ENCODE data around the gene ATAD3B.
"Not testable (repeated sequence)": the region's sequence is repeated elsewhere in the genome, so short reads cannot be mapped to it uniquely, and the experiment has no call there.

Gene ATAD3B

DNA sequence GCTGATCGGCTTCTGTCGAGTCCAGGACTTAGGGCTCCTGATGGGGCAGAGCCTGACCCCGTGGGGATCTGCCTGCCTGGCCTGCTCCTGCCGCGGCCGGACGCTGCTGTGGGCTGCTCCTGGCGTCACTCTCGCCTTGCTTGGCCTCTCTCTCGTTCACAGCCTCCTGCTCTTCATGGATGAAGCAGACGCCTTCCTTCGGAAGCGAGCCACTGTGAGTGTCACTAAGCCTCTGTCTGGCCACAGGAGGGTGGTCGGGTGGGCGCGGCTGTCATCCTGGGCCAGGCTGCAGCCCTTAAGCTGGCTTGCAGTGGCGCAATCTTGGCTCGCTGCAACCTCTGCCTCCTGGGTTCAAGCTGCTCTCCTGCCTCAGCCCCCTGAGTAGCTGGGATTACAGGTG lies 16.1 kb downstream of the ATAD3B start:
- H3K4me3 ChIP-seq (ENCODE audit: low read depth in 1 of 2, low read length in 2 of 2) = no peak overlapping the region
- peaks cover 9 to 74% of the 10 kb centered on the region in 2 donors for H3K36me3 ChIP-seq (ENCODE audit: control insufficient read depth in 1 of 2, insufficient read depth in 2 of 2, low read length in 2 of 2)
- H3K27ac ChIP-seq (ENCODE audit: low read length) = no peak overlapping the region
- H3K27me3 ChIP-seq (ENCODE audit: low read depth, low read length) = no peaks in the 10 kb centered on the region
- H3K9me3 ChIP-seq (ENCODE audit: control insufficient read depth in 1 of 2, low read length in 2 of 2) = peaks cover 0 to 3% of the 10 kb centered on the region in 2 donors
- H3K4me1 ChIP-seq (ENCODE audit: control insufficient read depth in 1 of 2, insufficient read depth in 2 of 2, low read length in 2 of 2) = no peaks in the 10 kb centered on the region

DNA sequence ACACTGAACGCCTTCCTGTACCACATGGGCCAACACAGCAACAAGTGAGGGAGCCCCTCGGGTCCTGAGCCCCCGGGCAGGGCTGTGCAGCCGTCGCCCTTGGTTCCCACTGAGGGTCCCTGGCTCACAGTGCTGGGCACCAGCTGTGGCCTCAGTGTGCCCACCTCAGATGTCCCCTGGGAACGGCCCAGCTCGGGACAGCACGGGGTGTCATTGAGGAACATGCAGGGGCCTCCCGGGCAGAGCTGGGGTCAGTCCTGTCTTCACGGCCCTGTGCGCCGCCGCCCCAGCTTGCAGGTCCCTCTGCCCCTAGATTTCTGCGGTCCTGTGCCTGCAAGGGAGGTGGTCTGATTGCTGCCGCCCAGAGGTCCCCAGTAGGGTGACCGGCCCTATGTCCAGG lies 17.7 kb downstream of the ATAD3B start:
- H3K9me3 ChIP-seq (ENCODE audit: control insufficient read depth in 1 of 2, low read length in 2 of 2) = peaks cover 0 to 12% of the 10 kb centered on the region in 2 donors
- peaks cover 12 to 71% of the 10 kb centered on the region in 2 donors for H3K36me3 ChIP-seq (ENCODE audit: control insufficient read depth in 1 of 2, insufficient read depth in 2 of 2, low read length in 2 of 2)
- no peak overlapping the region for H3K4me3 ChIP-seq (ENCODE audit: low read depth in 1 of 2, low read length in 2 of 2)
- no peaks in the 10 kb centered on the region for H3K4me1 ChIP-seq (ENCODE audit: control insufficient read depth in 1 of 2, insufficient read depth in 2 of 2, low read length in 2 of 2)
- H3K27me3 ChIP-seq (ENCODE audit: low read depth, low read length) = no peaks in the 10 kb centered on the region
- no peak overlapping the region for H3K27ac ChIP-seq (ENCODE audit: low read length)

DNA sequence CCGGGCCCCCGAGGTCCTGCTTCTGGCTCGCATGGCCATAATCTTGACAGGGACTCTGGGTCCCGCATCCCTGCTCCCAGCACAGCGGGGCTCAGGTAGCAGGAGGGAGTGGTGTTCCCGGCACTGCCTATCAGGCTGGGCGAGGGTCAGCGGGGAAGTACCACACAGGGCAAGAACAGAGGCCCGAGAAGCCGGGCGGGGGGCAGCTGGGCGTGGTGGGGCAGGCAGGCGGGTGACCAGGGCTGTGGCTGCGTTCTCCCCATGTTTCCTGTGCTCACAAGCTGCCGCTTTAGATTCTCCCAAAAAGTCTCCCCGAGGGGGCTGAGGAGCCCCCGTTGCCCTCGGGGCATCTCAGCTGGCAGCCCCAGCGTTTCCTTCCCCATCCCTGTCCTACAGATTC lies 18.3 kb downstream of the ATAD3B start:
- Histone ChIP-seq H3K36me3 (ENCODE audit: control insufficient read depth in 1 of 2, insufficient read depth in 2 of 2, low read length in 2 of 2) (peaks cover 12 to 73% of the 10 kb centered on the region in 2 donors), H3K4me1 (ENCODE audit: control insufficient read depth in 1 of 2, insufficient read depth in 2 of 2, low read length in 2 of 2) (no peaks in the 10 kb centered on the region), H3K4me3 (ENCODE audit: low read depth in 1 of 2, low read length in 2 of 2) (no peak overlapping the region), H3K27ac (ENCODE audit: low read length) (no peak overlapping the region), H3K9me3 (ENCODE audit: control insufficient read depth in 1 of 2, low read length in 2 of 2) (peaks cover 0 to 12% of the 10 kb centered on the region in 2 donors), H3K27me3 (ENCODE audit: low read depth, low read length) (no peaks in the 10 kb centered on the region)

DNA sequence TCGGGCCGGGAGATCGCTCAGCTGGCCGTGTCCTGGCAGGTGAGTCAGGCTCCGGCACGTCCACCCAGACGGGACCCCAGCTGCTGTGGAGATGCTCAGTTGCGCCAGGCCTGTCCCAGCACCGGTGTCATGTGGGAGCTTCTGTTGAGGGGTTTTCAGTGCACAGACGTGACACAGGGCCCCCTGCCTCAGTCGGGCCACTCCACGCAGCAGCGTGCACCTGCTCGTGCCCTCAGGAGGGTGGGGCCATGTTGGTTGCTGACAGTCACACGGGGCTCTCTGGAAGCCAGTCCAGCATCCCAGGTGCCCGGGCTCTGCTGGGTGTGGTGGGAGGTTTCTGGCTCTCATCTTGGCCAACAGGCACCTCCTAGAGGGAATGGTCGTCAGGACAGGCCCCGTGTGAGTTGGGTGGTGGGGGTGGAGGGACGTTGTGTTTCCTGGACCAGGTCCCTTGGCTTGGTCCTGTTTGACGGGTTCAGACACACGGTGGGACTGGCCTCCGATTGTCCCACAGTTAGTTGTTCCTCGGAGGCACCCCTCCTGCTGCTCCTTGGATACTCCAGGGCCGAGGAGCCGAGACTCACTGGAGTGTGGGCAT lies 19.2 kb downstream of the ATAD3B start:
- no peak overlapping the region for H3K27ac ChIP-seq (ENCODE audit: low read length)
- H3K9me3 ChIP-seq (ENCODE audit: control insufficient read depth in 1 of 2, low read length in 2 of 2) = peaks cover 0 to 12% of the 10 kb centered on the region in 2 donors
- peaks cover 12 to 80% of the 10 kb centered on the region in 2 donors for H3K36me3 ChIP-seq (ENCODE audit: control insufficient read depth in 1 of 2, insufficient read depth in 2 of 2, low read length in 2 of 2)

DNA sequence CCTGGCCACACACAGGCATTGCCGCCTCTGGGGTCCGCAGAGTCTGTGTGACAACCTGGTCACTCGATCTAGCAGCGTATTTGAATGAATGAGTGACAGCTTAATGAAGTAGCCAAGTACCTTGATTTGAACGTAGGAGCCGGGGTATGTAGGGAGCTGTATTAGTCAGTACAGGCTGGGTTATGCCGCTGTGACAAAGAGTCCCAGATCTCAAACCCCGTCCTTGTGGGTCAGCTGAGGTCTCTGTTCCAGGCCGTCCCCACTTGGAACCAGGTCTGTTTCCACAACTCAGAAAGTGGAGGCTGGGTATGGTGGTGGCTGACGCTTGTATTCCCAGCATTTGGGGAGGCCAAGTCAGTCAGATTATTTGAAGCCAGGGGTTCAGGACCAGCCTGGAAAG lies 20.0 kb downstream of the ATAD3B start:
- Histone ChIP-seq H3K4me3 (ENCODE audit: low read depth in 1 of 2, low read length in 2 of 2) (no peak overlapping the region), H3K9me3 (ENCODE audit: control insufficient read depth in 1 of 2, low read length in 2 of 2) (peaks cover 0 to 12% of the 10 kb centered on the region in 2 donors), H3K27me3 (ENCODE audit: low read depth, low read length) (no peaks in the 10 kb centered on the region), H3K27ac (ENCODE audit: low read length) (no peak overlapping the region), H3K36me3 (ENCODE audit: control insufficient read depth in 1 of 2, insufficient read depth in 2 of 2, low read length in 2 of 2) (peaks cover 12 to 78% of the 10 kb centered on the region in 2 donors), H3K4me1 (ENCODE audit: control insufficient read depth in 1 of 2, insufficient read depth in 2 of 2, low read length in 2 of 2) (no peaks in the 10 kb centered on the region)

More for the DNA sequence above, 19.2 kb downstream of the ATAD3B start:
- no peaks in the 10 kb centered on the region for H3K4me1 ChIP-seq (ENCODE audit: control insufficient read depth in 1 of 2, insufficient read depth in 2 of 2, low read length in 2 of 2)
- no peak overlapping the region for H3K4me3 ChIP-seq (ENCODE audit: low read depth in 1 of 2, low read length in 2 of 2)
- H3K27me3 ChIP-seq (ENCODE audit: low read depth, low read length) = no peaks in the 10 kb centered on the region

DNA sequence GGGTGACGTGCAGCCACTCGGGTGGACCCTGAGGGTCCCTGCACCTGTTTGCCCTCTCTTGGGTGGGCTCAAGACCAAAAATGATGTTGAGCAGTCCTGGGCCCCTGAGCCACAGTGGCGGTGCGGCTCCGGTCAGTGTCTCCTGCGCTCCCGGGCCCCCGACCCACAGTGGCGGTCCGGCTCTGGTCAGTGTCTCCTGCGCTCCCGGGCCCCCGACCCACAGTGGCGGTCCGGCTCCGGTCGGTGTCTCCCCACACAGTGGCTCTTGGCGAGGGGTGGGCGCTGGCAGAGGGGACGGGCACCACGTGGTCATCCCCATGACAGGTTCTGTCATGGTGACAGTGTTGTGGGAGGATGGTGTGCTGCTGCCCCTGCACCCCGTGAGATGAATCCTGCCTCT lies 22.7 kb downstream of the ATAD3B start:
- not testable (repeated sequence) for H3K27ac ChIP-seq (ENCODE audit: low read length); H3K4me1 ChIP-seq (ENCODE audit: control insufficient read depth in 1 of 2, insufficient read depth in 2 of 2, low read length in 2 of 2); H3K27me3 ChIP-seq (ENCODE audit: low read depth, low read length); H3K4me3 ChIP-seq (ENCODE audit: low read depth in 1 of 2, low read length in 2 of 2)
- H3K36me3 ChIP-seq (ENCODE audit: control insufficient read depth in 1 of 2, insufficient read depth in 2 of 2, low read length in 2 of 2) = peaks cover 7 to 59% of the 10 kb centered on the region in 2 donors
- H3K9me3 ChIP-seq (ENCODE audit: control insufficient read depth in 1 of 2, low read length in 2 of 2) = peaks cover 0 to 12% of the 10 kb centered on the region in 2 donors

DNA sequence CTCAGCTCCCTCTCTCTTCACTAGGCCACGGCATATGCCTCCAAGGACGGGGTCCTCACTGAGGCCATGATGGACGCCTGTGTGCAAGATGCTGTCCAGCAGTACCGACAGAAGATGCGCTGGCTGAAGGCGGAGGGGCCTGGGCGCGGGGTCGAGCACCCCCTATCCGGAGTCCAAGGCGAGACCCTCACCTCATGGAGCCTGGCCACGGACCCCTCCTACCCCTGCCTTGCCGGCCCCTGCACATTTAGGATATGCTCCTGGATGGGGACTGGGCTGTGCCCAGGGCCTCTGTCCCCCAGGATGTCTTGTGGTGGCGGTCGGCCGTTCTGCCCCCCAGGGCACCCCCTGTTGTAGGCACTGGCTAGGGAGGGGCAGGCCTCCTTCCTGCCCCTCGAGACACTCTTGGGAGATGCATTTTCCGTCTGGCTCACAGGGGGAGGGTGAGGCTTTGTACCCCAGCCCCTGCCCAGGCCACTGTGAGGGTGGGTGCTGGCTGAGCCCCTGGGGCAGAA lies 24.0 kb downstream of the ATAD3B start:
- H3K4me3 ChIP-seq (ENCODE audit: low read depth in 1 of 2, low read length in 2 of 2); H3K27ac ChIP-seq (ENCODE audit: low read length); H3K27me3 ChIP-seq (ENCODE audit: low read depth, low read length); H3K4me1 ChIP-seq (ENCODE audit: control insufficient read depth in 1 of 2, insufficient read depth in 2 of 2, low read length in 2 of 2): not testable (repeated sequence)
- peaks cover 0 to 12% of the 10 kb centered on the region in 2 donors for H3K9me3 ChIP-seq (ENCODE audit: control insufficient read depth in 1 of 2, low read length in 2 of 2)
- peaks cover 7 to 48% of the 10 kb centered on the region in 2 donors for H3K36me3 ChIP-seq (ENCODE audit: control insufficient read depth in 1 of 2, insufficient read depth in 2 of 2, low read length in 2 of 2)

DNA sequence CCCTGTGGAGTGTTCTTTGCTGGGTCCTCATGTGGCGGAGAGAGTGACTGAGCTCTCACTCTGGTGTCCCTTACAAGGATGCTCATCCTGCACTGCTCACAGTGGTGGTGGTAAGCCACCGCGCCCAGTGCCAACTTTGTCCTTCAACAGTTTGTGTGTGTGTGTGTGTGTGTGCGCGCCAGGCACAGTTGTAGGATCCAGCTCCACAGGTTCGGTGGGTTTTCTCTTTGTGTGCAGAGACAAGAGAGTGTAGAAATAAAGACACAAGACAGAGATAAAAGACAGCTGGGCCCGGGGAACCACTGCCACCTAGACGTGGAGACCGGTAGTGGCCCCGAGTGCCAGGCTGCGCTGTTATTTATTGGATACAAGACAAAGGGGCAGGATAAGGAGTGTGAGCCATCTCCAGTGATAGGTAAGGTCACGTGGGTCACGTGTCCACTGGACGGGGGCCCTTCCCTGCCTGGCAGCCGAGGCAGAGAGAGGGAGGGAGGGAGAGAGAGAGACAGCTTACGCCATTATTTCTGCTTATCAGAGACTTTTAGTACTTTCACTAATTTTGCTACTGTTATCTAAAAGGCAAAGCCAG lies 33.3 kb downstream of the ATAD3B start:
- not testable (repeated sequence) for H3K27ac ChIP-seq (ENCODE audit: low read length); H3K4me3 ChIP-seq (ENCODE audit: low read depth in 1 of 2, low read length in 2 of 2); H3K27me3 ChIP-seq (ENCODE audit: low read depth, low read length); H3K36me3 ChIP-seq (ENCODE audit: control insufficient read depth in 1 of 2, insufficient read depth in 2 of 2, low read length in 2 of 2); H3K9me3 ChIP-seq (ENCODE audit: control insufficient read depth in 1 of 2, low read length in 2 of 2); H3K4me1 ChIP-seq (ENCODE audit: control insufficient read depth in 1 of 2, insufficient read depth in 2 of 2, low read length in 2 of 2)

DNA sequence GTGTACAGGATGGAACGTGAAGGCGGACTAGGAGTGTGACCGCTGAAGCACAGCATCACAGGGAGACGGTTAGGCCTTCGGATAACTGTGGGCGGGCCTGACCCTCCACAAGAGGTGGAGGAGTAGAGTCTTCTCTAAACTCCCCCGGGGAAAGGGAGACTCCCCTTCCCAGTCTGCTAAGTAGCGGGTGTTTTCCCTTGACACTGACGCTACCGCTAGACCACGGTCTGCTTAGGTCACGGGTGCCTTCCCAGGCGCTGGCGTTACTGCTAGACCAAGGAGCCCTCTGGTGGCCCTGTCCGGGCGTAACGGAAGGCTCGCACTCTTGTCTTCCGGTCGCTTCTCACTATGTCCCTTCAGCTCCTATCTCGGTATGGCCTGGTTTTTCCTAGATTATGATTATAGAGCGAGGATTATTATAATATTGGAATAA lies 33.8 kb downstream of the ATAD3B start:
- H3K4me3 ChIP-seq (ENCODE audit: low read depth in 1 of 2, low read length in 2 of 2); H3K27ac ChIP-seq (ENCODE audit: low read length); H3K36me3 ChIP-seq (ENCODE audit: control insufficient read depth in 1 of 2, insufficient read depth in 2 of 2, low read length in 2 of 2): not testable (repeated sequence)

DNA sequence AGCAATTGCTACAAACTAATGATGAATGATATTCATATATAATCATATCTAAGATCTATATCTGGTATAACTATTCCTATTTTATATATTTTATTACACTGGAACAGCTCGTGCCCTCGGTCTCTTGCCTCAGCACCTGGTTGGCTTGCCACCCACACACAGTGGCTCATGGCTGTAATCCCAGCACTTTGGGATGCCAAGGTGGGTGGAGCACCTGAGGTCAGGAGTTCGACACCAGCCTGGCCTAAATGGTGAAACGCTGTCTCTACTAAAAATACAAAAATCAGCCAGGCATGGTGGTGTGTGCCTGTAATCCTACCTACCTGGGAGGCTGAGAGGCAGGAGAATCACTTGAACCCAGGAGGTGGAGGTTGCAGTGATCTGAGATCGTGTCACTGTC lies 34.2 kb downstream of the ATAD3B start:
- not testable (repeated sequence) for H3K9me3 ChIP-seq (ENCODE audit: control insufficient read depth in 1 of 2, low read length in 2 of 2); H3K4me1 ChIP-seq (ENCODE audit: control insufficient read depth in 1 of 2, insufficient read depth in 2 of 2, low read length in 2 of 2); H3K27me3 ChIP-seq (ENCODE audit: low read depth, low read length); H3K36me3 ChIP-seq (ENCODE audit: control insufficient read depth in 1 of 2, insufficient read depth in 2 of 2, low read length in 2 of 2); H3K27ac ChIP-seq (ENCODE audit: low read length); H3K4me3 ChIP-seq (ENCODE audit: low read depth in 1 of 2, low read length in 2 of 2)

More for the DNA sequence above, 33.8 kb downstream of the ATAD3B start:
- H3K9me3 ChIP-seq (ENCODE audit: control insufficient read depth in 1 of 2, low read length in 2 of 2); H3K27me3 ChIP-seq (ENCODE audit: low read depth, low read length); H3K4me1 ChIP-seq (ENCODE audit: control insufficient read depth in 1 of 2, insufficient read depth in 2 of 2, low read length in 2 of 2): not testable (repeated sequence)

DNA sequence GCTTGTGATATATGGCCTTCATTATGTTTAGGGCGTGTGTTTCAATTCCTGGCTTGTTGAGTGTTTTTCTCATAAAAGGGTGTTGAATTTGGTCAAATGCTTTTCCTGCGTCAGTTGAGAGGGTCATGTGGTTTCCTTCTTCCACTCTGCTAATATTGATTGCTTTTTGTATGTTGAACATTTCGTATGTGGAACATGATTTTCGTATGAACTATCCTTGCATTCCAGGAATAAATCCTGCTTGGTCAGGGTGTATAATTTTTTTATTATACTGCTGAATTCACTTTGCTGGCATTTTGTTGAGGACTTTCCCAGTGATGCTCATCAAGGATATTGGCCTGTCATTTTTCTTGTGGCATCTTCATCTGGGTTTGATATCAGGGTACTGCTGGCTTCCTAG lies 35.7 kb downstream of the ATAD3B start:
- Histone ChIP-seq H3K27me3 (ENCODE audit: low read depth, low read length) (no peaks in the 10 kb centered on the region), H3K27ac (ENCODE audit: low read length) (no peak overlapping the region), H3K36me3 (ENCODE audit: control insufficient read depth in 1 of 2, insufficient read depth in 2 of 2, low read length in 2 of 2) (no peaks in the 10 kb centered on the region), H3K9me3 (ENCODE audit: control insufficient read depth in 1 of 2, low read length in 2 of 2) (no peaks in the 10 kb centered on the region), H3K4me3 (ENCODE audit: low read depth in 1 of 2, low read length in 2 of 2) (no peak overlapping the region), H3K4me1 (ENCODE audit: control insufficient read depth in 1 of 2, insufficient read depth in 2 of 2, low read length in 2 of 2) (peaks cover 0 to 5% of the 10 kb centered on the region in 2 donors)

Data from muscle layer of duodenum (tissue), 2 donors.